IMR-90 (cell line): Measurements from ENCODE around the gene FOSL2. TPM values are rescaled to one million over a fixed set of nuclear protein-coding genes. Genes with fewer than 3 reads are reported as not detected.

Experiments used
- ATAC-seq: fragments of 200-7000 bp; cut with Tn5 transposase; 2 replicates; pipeline ENCODE4 v1.9.1; 2020; ENCODE audit warnings: low read depth, mild to moderate bottlenecking, moderate library complexity
- BruUV-seq: library from RNA; stranded (reverse); fragments of 400-500 nt; replicated peaks from 2 replicates; lab custom pipeline; 2021; lab: Mats Ljungman, UMichigan
- CTCF ChIA-PET: fragments of 300-600 bp; formaldehyde crosslinking; extraction: SDS; loops from one replicate; lab custom pipeline; 2021; ENCODE audit warnings: antibody characterized with exemption; lab: Yijun Ruan, JAX
- POLR2A ChIA-PET: fragments of 300-600 bp; sonication (Branson Sonifier 250); formaldehyde crosslinking; loops from one replicate; lab custom pipeline; 2022; ENCODE audit warnings: antibody characterized with exemption; ENCODE audit not compliant: unreplicated experiment; lab: Charles Lee
- DNase-seq: peaks from one replicate; pipeline ENCODE4 v3.0.0; 2013
- H2AFZ ChIP-seq: replicated peaks from 2 replicates; pipeline ENCODE3; 2013; ENCODE audit warnings: low read length, mild to moderate bottlenecking; ENCODE audit not compliant: poor library complexity
- H2AK5ac ChIP-seq: 2 replicates; pipeline ENCODE4 v1.6.1; 2013; ENCODE audit warnings: low read depth, low read length, inconsistent platforms
- H2AK9ac ChIP-seq: replicated peaks from 2 replicates; pipeline ENCODE3; 2013; ENCODE audit warnings: mild to moderate bottlenecking, low read depth, low read length, moderate library complexity; ENCODE audit not compliant: poor library complexity
- H2BK120ac ChIP-seq: 2 replicates; pipeline ENCODE4 v1.6.1; 2013; ENCODE audit warnings: low read depth, low read length, inconsistent platforms
- H2BK15ac ChIP-seq: 3 replicates; pipeline ENCODE4 v1.6.1; 2013; ENCODE audit warnings: low read depth, low read length, inconsistent platforms
- H2BK20ac ChIP-seq: 2 replicates; pipeline ENCODE4 v1.6.1; 2013; ENCODE audit warnings: low read depth, mild to moderate bottlenecking, inconsistent platforms, low read length, moderate library complexity
- H2BK5ac ChIP-seq: 2 replicates; pipeline ENCODE4 v1.6.1; 2013; ENCODE audit warnings: mild to moderate bottlenecking, low read depth, low read length, inconsistent platforms; ENCODE audit not compliant: poor library complexity, severe bottlenecking
- H3K14ac ChIP-seq: replicated peaks from 2 replicates; pipeline ENCODE4 v1.6.1; 2013; ENCODE audit warnings: low read depth, low read length, inconsistent platforms
- H3K18ac ChIP-seq: 2 replicates; pipeline ENCODE4 v1.6.1; 2013; ENCODE audit warnings: low read depth, low read length, control low read depth
- H3K23ac ChIP-seq: 2 replicates; pipeline ENCODE4 v1.6.1; 2013; ENCODE audit warnings: low read depth, low read length, inconsistent platforms
- H3K27ac ChIP-seq: 2 replicates; pipeline ENCODE4 v1.5.1; 2013; ENCODE audit warnings: mild to moderate bottlenecking, control low read depth, low read length; ENCODE audit not compliant: insufficient read depth
- H3K27me3 ChIP-seq: 2 replicates; pipeline ENCODE4 v1.6.1; 2013; ENCODE audit warnings: low read length; ENCODE audit not compliant: control insufficient read depth, insufficient read depth
- H3K36me3 ChIP-seq: 2 replicates; pipeline ENCODE4 v1.6.1; 2013; ENCODE audit warnings: low read length, mixed read lengths; ENCODE audit not compliant: control insufficient read depth, insufficient read depth
- H3K4ac ChIP-seq: 2 replicates; pipeline ENCODE4 v1.6.1; 2013; ENCODE audit warnings: low read depth, low read length, inconsistent platforms
- H3K4me1 ChIP-seq: 2 replicates; pipeline ENCODE4 v1.6.1; 2013; ENCODE audit warnings: low read length, mixed read lengths; ENCODE audit not compliant: control insufficient read depth, insufficient read depth
- H3K4me2 ChIP-seq: 2 replicates; pipeline ENCODE4 v1.6.1; 2013; ENCODE audit warnings: low read depth, mild to moderate bottlenecking, control low read depth, low read length, moderate library complexity
- H3K4me3 ChIP-seq: 2 replicates; pipeline ENCODE4 v1.5.1; 2013; ENCODE audit warnings: low read depth, mild to moderate bottlenecking, control low read depth, low read length, moderate library complexity; ENCODE audit not compliant: insufficient read depth
- H3K56ac ChIP-seq: 2 replicates; pipeline ENCODE4 v1.6.1; 2013; ENCODE audit warnings: low read length, inconsistent platforms; ENCODE audit not compliant: insufficient read depth; ENCODE audit errors: extremely low read depth
- H3K79me1 ChIP-seq, 2 experiments: 2 replicates each; pipeline ENCODE4 v1.6.1; 2013; ENCODE audit warnings: low read length in 2 of 2, inconsistent platforms in 1 of 2, low read depth in 1 of 2
- H3K9ac ChIP-seq: 2 replicates; pipeline ENCODE4 v1.6.1; 2013; ENCODE audit warnings: low read depth, low read length, control low read depth
- H3K9me1 ChIP-seq: 2 replicates; pipeline ENCODE4 v1.6.1; 2013; ENCODE audit warnings: low read length, inconsistent platforms; ENCODE audit not compliant: insufficient read depth
- H3K9me3 ChIP-seq: 2 replicates; pipeline ENCODE4 v1.6.1; 2013; ENCODE audit warnings: low read length; ENCODE audit not compliant: control insufficient read depth, insufficient read depth
- H4K20me1 ChIP-seq: 2 replicates; pipeline ENCODE4 v1.6.1; 2013; ENCODE audit warnings: low read length, inconsistent platforms; ENCODE audit not compliant: insufficient read depth
- H4K5ac ChIP-seq: 2 replicates; pipeline ENCODE4 v1.6.1; 2013; ENCODE audit warnings: mild to moderate bottlenecking, low read depth, low read length, control low read depth
- H4K8ac ChIP-seq, 2 experiments: 2 replicates each; pipeline ENCODE4 v1.6.1; 2013; ENCODE audit warnings: low read depth in 2 of 2, low read length in 2 of 2, control low read depth in 1 of 2, inconsistent platforms in 1 of 2
- H4K91ac ChIP-seq: 2 replicates; pipeline ENCODE4 v1.6.1; 2013; ENCODE audit warnings: low read depth, low read length, inconsistent platforms; ENCODE audit not compliant: insufficient read depth
- CHD1 ChIP-seq: IDR thresholded peaks from 2 replicates; pipeline ENCODE4 v1.6.1; 2012; ENCODE audit warnings: low read depth, low read length, improper control_type of control experiment
- CTCF ChIP-seq: conservative IDR thresholded peaks from 2 replicates; pipeline ENCODE4 v1.5.1; 2012; ENCODE audit warnings: mild to moderate bottlenecking, low read depth, low read length, improper control_type of control experiment
- MAFK ChIP-seq: IDR thresholded peaks from 2 replicates; pipeline ENCODE4 v1.6.1; 2012; ENCODE audit warnings: low read depth, low read length, improper control_type of control experiment
- MAZ ChIP-seq: IDR thresholded peaks from 2 replicates; pipeline ENCODE4 v1.6.1; 2012; ENCODE audit warnings: low read depth, mild to moderate bottlenecking, low read length, improper control_type of control experiment, moderate library complexity, borderline replicate concordance
- MXI1 ChIP-seq: IDR thresholded peaks from 2 replicates; pipeline ENCODE4 v1.6.1; 2012; ENCODE audit warnings: low read depth, mild to moderate bottlenecking, low read length, moderate library complexity, borderline replicate concordance
- NFE2L2 ChIP-seq: fragments of 150-350 bp; IDR thresholded peaks from 2 replicates; pipeline ENCODE4 v1.6.1; 2016; ENCODE audit warnings: low read depth, mild to moderate bottlenecking, low read length
- POLR2A ChIP-seq: IDR thresholded peaks from 2 replicates; pipeline ENCODE4 v1.6.1; 2012; ENCODE audit warnings: mild to moderate bottlenecking, low read depth, low read length
- RAD21 ChIP-seq: IDR thresholded peaks from 2 replicates; pipeline ENCODE4 v1.6.1; 2012; ENCODE audit warnings: low read length, improper control_type of control experiment
- RCOR1 ChIP-seq: IDR thresholded peaks from 2 replicates; pipeline ENCODE4 v1.6.1; 2012; ENCODE audit warnings: mild to moderate bottlenecking, low read length, improper control_type of control experiment; ENCODE audit not compliant: insufficient replicate concordance
- RFX5 ChIP-seq: IDR thresholded peaks from 2 replicates; pipeline ENCODE4 v1.8.0; 2012; ENCODE audit warnings: low read depth, mild to moderate bottlenecking, low read length, moderate library complexity
- USF2 ChIP-seq: fragments of 150-350 bp; IDR thresholded peaks from 2 replicates; pipeline ENCODE4 v1.6.1; 2017; ENCODE audit warnings: mild to moderate bottlenecking, antibody characterized with exemption, low read length, low read depth
- WGBS, 2 experiments: methylation state at CpG; one replicate each; pipeline versions ENCODE4 v1.1.5 to v1.1.7; 2013; ENCODE audit warnings: missing lambda C conversion rate in 2 of 2; ENCODE audit not compliant: insufficient read length in 1 of 2; ENCODE audit errors: extremely low coverage in 2 of 2; 5-methylcytosine and 5-hydroxymethylcytosine counted together
- dilution Hi-C: fragments of 300-500 bp; cut with HindIII; formaldehyde crosslinking; loops from one replicate; pipeline ENCODE4 v1.14.3; 2018; ENCODE audit warnings: low sequenced_read_pairs; ENCODE audit not compliant: unreplicated experiment
- in situ Hi-C: fragments of 300-500 bp; cut with MboI; formaldehyde crosslinking; loops from 3 replicates; pipeline ENCODE4 v1.14.3; 2019; ENCODE audit warnings: low sequenced_read_pairs, inconsistent platforms, mixed read lengths
- intact Hi-C: fragments of 100-400 bp; cut with micrococcal nuclease; formaldehyde crosslinking; loops from 2 replicates; pipeline ENCODE4 v1.10.0; 2022
- polyA plus RNA-seq, 3 experiments: library from polyadenylated mRNA; depleted of rRNA; stranded (reverse); fragments of >200 nt; gene quantifications; 2 replicates each; pipeline ENCODE4 v1.2.3, GENCODE V29; 2012; ENCODE audit warnings: low replicate concordance in 1 of 3
- total RNA-seq: library from RNA; depleted of rRNA; stranded (reverse); fragments of >200 nt; gene quantifications from 2 replicates; pipeline ENCODE4 v1.2.3, GENCODE V29; 2012

Gene FOSL2
- total and polyA plus RNA-seq, 2 of the 4 experiments (the other 2 are of a cell fraction), result 31.4 to 46.3 TPM

GRCh38 chr2:28357948-28358667 lies 34.5 kb upstream of the FOSL2 start (continued):
- TF ChIP-seq MAZ, result no peak

GRCh38 chr2:28358668-28359201 lies 33.9 kb upstream of the FOSL2 start:
- Histone ChIP-seq H3K27ac (no peak overlapping the region), H2BK15ac (peak overlapping the region; percentile 27; the same call in 1 of the 3 replicates), H3K9me1 (peaks cover 25% of the 10 kb centered on the region), H2AFZ (peak overlapping the region; percentile 27), H3K4me3 (no peak overlapping the region), H3K18ac (no peak overlapping the region), H3K14ac (0 out of 2 replicates have a peak overlapping the region, but pooled peaks have one; percentile 32), H3K9ac (no peak overlapping the region), H3K56ac (no peak overlapping the region), H3K27me3 (no peaks in the 10 kb centered on the region), H3K4ac (peak overlapping the region; percentile 58), H3K4me1 (peaks cover 24% of the 10 kb centered on the region), H4K8ac (0 out of 4 replicates have a peak overlapping the region, but pooled peaks of 1 of the 2 experiments have one; percentile 21), H4K5ac (no peak overlapping the region), H3K79me1 (peaks cover 0 to 4% of the 10 kb centered on the region in 2 experiments; a peak in 1 of 4 replicates), H3K9me3 (no peaks in the 10 kb centered on the region), H4K20me1 (no peaks in the 10 kb centered on the region), H2AK9ac (no peak overlapping the region), H3K36me3 (no peaks in the 10 kb centered on the region), H2AK5ac (peak overlapping the region; percentile 49; the same call in 1 of the 2 replicates), H3K23ac (peak overlapping the region; percentile 20; the same call in 1 of the 2 replicates), H3K4me2 (no peak overlapping the region), H2BK120ac (peak overlapping the region; percentile 66), H2BK20ac (peak overlapping the region; percentile 42; the same call in 1 of the 2 replicates), H2BK5ac (no peak overlapping the region), H4K91ac (peak overlapping the region; percentile 66; the same call in 1 of the 2 replicates)
- no peak for TF ChIP-seq POLR2A
- TF ChIP-seq USF2, result no peak
- no peak for TF ChIP-seq RCOR1
- TF ChIP-seq CHD1, result no peak
- no peak for TF ChIP-seq CTCF
- no peak for TF ChIP-seq RAD21
- no peak for TF ChIP-seq MXI1
- TF ChIP-seq MAFK, result no peak
- no peak for TF ChIP-seq MAZ
- no peak for TF ChIP-seq NFE2L2
- no peak for TF ChIP-seq RFX5
- POLR2A ChIA-PET, result no interaction called here
- intact Hi-C loops, result no loop called here
- CTCF ChIA-PET, result no interaction called here
- dilution Hi-C loops, result no loop called here
- BruUV-seq, result no TSS peak
- DNase-seq, result no peak
- in situ Hi-C loops, result no loop called here
- no CpG with 5 or more reads among the region's 7 CpGs for WGBS, 2 experiments
- ATAC-seq, result no peak
